ENCODE data around the gene SOHLH2. TPM values are rescaled to one million over a fixed set of nuclear protein-coding genes. Genes with fewer than 3 reads are reported as not detected.

SOHLH2 gene
- total RNA-seq, 2 experiments from 2014 or later: not detected

DNA sequence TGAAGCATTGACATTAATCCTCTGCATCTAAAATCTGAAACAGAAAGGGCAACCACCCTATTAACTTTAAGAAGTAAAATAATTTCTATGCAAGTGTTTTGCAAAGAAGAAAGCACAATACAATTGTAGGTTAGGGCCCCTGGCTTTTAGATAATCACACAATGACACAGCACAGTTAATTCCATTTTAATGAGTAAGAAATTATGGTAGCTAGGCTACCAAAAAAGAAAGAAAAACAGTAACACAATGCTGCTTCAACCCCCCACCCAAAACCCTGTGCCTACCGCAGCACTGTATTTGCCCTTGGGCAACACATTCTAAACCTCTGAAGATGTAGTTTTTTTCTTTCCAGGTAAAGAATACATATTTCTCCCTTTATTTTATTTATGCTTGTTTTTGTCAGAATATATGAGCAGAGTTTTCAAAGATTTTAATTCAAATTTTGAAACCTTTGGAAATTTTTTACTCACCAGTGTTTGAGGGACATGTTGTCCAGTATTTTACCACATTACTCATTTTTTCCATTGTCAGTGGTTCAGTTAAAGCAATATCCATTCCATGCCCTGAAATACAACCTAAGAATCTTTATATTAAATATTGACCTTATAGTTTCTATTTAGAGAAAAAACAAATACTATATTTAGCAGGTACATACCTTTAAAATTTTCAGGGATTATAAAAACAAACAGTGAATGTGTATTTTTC, 21.1 kb downstream of the SOHLH2 start:
- Mint-ChIP-seq H3K4me1 (ENCODE audit: low read depth) (no peaks in the 10 kb centered on the region), H3K9me3 (no peaks in the 10 kb centered on the region), H3K4me3 (no peak overlapping the region), H3K27ac (no peak overlapping the region), H3K27me3 (no peaks in the 10 kb centered on the region), H3K36me3 (ENCODE audit: low read depth) (no peaks in the 10 kb centered on the region)
- ATAC-seq: no peak
- DNase-seq: no peak
- ChIA-PET POLR2A (no interaction called here), CTCF (no interaction called here)
- intact Hi-C loops (cut with micrococcal nuclease): no loop called here
- TF ChIP-seq, protein P1, sequence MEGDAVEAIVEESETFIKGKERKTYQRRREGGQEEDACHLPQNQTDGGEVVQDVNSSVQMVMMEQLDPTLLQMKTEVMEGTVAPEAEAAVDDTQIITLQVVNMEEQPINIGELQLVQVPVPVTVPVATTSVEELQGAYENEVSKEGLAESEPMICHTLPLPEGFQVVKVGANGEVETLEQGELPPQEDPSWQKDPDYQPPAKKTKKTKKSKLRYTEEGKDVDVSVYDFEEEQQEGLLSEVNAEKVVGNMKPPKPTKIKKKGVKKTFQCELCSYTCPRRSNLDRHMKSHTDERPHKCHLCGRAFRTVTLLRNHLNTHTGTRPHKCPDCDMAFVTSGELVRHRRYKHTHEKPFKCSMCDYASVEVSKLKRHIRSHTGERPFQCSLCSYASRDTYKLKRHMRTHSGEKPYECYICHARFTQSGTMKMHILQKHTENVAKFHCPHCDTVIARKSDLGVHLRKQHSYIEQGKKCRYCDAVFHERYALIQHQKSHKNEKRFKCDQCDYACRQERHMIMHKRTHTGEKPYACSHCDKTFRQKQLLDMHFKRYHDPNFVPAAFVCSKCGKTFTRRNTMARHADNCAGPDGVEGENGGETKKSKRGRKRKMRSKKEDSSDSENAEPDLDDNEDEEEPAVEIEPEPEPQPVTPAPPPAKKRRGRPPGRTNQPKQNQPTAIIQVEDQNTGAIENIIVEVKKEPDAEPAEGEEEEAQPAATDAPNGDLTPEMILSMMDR (IDR thresholded peaks at IDR 0.05): no peak

DNA sequence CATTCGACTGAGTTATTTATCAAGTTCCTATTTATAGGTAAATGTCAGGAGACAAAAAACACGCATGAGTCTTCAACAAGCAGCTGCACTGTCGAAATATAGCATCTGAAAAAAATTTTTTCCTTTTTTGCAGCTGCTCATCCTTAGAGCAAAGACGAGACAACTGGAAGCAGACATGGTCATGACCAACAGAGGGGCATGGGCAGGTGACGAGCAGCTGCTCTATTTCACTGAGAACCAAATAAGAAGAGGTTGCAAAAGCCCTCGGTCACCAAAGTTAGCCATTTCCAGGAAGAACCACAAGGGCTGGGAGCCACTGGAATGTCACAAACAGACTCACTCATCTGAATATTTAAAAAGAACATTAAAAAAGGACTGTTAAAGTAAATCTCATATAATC, 22.2 kb downstream of the SOHLH2 start:
- Mint-ChIP-seq H3K27me3 (no peaks in the 10 kb centered on the region), H3K9me3 (no peaks in the 10 kb centered on the region), H3K27ac (no peak overlapping the region), H3K4me1 (ENCODE audit: low read depth) (no peaks in the 10 kb centered on the region), H3K4me3 (no peak overlapping the region), H3K36me3 (ENCODE audit: low read depth) (no peaks in the 10 kb centered on the region)
- DNase-seq (no peak), ATAC-seq (no peak)
- intact Hi-C loops (cut with micrococcal nuclease): no loop called here
- TF ChIP-seq, protein P1 (IDR thresholded peaks at IDR 0.05): no peak
- CTCF ChIA-PET: interaction anchor here (1.5 kb wide), 1 partner anchor 10 kb away, joined by 3 read pairs; no protein-coding TSS in a partner anchor
- POLR2A ChIA-PET: no interaction called here

DNA sequence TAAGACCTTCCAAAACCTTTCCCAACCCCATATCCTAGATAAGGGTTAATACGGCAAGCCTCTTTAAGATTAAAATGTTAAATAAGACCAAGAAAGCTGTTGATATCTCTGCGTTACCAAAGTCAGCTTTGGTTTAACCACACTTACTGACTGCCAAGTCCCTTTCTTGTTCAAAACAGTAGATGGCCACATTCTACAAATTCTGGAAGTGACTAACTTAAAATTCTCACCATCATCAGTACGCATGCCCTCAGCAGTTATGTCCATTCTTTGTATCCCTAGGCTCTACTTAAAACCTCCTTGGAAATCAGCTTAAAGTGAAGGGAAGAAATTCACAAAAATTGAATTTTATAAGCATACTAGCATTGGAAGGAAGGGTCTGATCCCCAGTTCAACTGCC, 23.6 kb downstream of the SOHLH2 start:
- H3K36me3 Mint-ChIP-seq (ENCODE audit: low read depth): no peaks in the 10 kb centered on the region
- no peak overlapping the region for H3K4me3 Mint-ChIP-seq
- ATAC-seq (no peak), DNase-seq (no peak)
- TF ChIP-seq, protein P1 (IDR thresholded peaks at IDR 0.05): no peak
- no peaks in the 10 kb centered on the region for H3K27me3 Mint-ChIP-seq
- CTCF ChIA-PET: interaction anchor here (1.5 kb wide), 1 partner anchor 12 kb away, joined by 3 read pairs; no protein-coding TSS in a partner anchor
- intact Hi-C loops (cut with micrococcal nuclease): no loop called here
- no peaks in the 10 kb centered on the region for H3K4me1 Mint-ChIP-seq (ENCODE audit: low read depth)
- no peak overlapping the region for H3K27ac Mint-ChIP-seq
- no peaks in the 10 kb centered on the region for H3K9me3 Mint-ChIP-seq
- POLR2A ChIA-PET: no interaction called here

DNA sequence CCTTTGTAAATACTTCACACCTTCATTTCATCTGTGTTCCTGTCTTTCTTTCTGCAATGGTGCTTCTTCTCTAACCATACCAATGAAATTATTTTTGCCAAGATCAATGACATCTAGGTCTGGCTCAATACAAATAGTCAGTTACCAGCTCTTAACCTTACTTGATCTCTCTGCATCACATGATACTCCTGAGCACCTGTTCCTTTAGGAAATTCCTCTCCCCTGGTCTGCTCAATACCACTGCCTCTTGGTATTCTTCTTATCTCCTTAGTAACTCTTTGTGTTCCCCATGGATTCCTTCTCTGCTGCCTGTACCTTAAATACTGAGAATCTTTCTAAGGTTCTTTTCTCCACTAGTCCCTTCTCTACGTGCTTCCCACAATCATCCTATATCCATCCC, 25.9 kb downstream of the SOHLH2 start:
- Mint-ChIP-seq H3K36me3 (ENCODE audit: low read depth) (no peaks in the 10 kb centered on the region), H3K4me3 (no peak overlapping the region), H3K4me1 (ENCODE audit: low read depth) (no peaks in the 10 kb centered on the region), H3K27me3 (no peaks in the 10 kb centered on the region), H3K27ac (no peak overlapping the region), H3K9me3 (no peaks in the 10 kb centered on the region)
- no peak for ATAC-seq
- no peak for DNase-seq
- CTCF ChIA-PET: no interaction called here
- intact Hi-C loops (cut with micrococcal nuclease): no loop called here
- TF ChIP-seq, protein P1 (IDR thresholded peaks at IDR 0.05): no peak
- POLR2A ChIA-PET: no interaction called here

DNA sequence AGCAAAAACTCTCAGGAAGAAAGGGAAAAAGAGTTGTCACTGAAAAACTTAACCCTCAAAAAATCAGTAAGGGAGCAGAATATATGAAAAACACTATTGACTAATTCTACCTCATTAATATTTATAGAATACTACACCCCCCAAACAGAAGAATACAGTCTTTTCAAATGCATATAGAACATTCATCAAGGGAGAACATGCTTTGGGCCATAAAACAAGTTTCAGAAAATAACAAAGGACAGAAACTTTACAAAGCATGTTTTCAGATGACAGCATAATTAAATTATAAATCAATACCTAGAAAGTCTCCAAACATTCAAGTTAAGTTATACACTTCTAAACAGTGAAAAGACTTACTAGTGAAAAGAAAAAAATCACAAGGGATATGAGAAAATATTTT, 30.5 kb downstream of the SOHLH2 start:
- H3K27ac Mint-ChIP-seq: no peak overlapping the region
- intact Hi-C loops (cut with micrococcal nuclease): no loop called here
- POLR2A ChIA-PET: interaction anchor here (0.7 kb wide), 1 partner anchor 116 kb away, joined by 4 read pairs; no protein-coding TSS in a partner anchor
- H3K27me3 Mint-ChIP-seq: peaks cover 1% of the 10 kb centered on the region
- CTCF ChIA-PET: no interaction called here
- no peak overlapping the region for H3K4me3 Mint-ChIP-seq
- TF ChIP-seq, protein P1 (IDR thresholded peaks at IDR 0.05): no peak
- ATAC-seq (no peak), DNase-seq (no peak)
- H3K36me3 Mint-ChIP-seq (ENCODE audit: low read depth): no peaks in the 10 kb centered on the region
- no peaks in the 10 kb centered on the region for H3K4me1 Mint-ChIP-seq (ENCODE audit: low read depth)
- no peaks in the 10 kb centered on the region for H3K9me3 Mint-ChIP-seq
